H9 (cell line): Measurements from ENCODE around the gene FAM20A. TPM values are rescaled to one million over a fixed set of nuclear protein-coding genes. Genes with fewer than 3 reads are reported as not detected.

Experiments
- DNase-seq: peaks from one replicate; pipeline ENCODE4 v3.0.0-alpha.2; 2017
- H2AFZ ChIP-seq: one replicate; pipeline ENCODE4 v1.6.1; 2013; ENCODE audit warnings: mild to moderate bottlenecking, low read length, control low read depth, moderate library complexity
- H2AK5ac ChIP-seq: 2 replicates; pipeline ENCODE4 v1.6.1; 2013; ENCODE audit warnings: low read length, control low read depth, mixed read lengths; ENCODE audit not compliant: insufficient read length
- H2BK120ac ChIP-seq: one replicate; pipeline ENCODE4 v1.6.1; 2013; ENCODE audit warnings: low read depth, mild to moderate bottlenecking, low read length, control low read depth, inconsistent platforms; ENCODE audit not compliant: poor library complexity, severe bottlenecking
- H2BK12ac ChIP-seq: 2 replicates; pipeline ENCODE4 v1.6.1; 2013; ENCODE audit warnings: low read length, control low read depth, mixed read lengths, low read depth; ENCODE audit not compliant: insufficient read length
- H2BK15ac ChIP-seq: 2 replicates; pipeline ENCODE4 v1.6.1; 2013; ENCODE audit warnings: low read depth, low read length, control low read depth
- H2BK20ac ChIP-seq: one replicate; pipeline ENCODE4 v1.6.1; 2013; ENCODE audit warnings: low read depth, mild to moderate bottlenecking, low read length, control low read depth, inconsistent platforms; ENCODE audit not compliant: poor library complexity, severe bottlenecking
- H2BK5ac ChIP-seq: 2 replicates; pipeline ENCODE4 v1.6.1; 2013; ENCODE audit warnings: low read length, control low read depth, mixed read lengths; ENCODE audit not compliant: insufficient read length
- H3K14ac ChIP-seq: 2 replicates; pipeline ENCODE4 v1.6.1; 2013; ENCODE audit warnings: low read length, control low read depth; ENCODE audit not compliant: insufficient read depth
- H3K18ac ChIP-seq: 2 replicates; pipeline ENCODE4 v1.6.1; 2013; ENCODE audit warnings: low read depth, mild to moderate bottlenecking, mixed read lengths, low read length, control low read depth; ENCODE audit not compliant: insufficient read length
- H3K23ac ChIP-seq: 2 replicates; pipeline ENCODE4 v1.6.1; 2013; ENCODE audit warnings: low read length, control low read depth, mixed read lengths, low read depth; ENCODE audit not compliant: insufficient read length
- H3K23me2 ChIP-seq: 2 replicates; pipeline ENCODE4 v1.6.1; 2013; ENCODE audit warnings: low read depth, mild to moderate bottlenecking, mixed read lengths, low read length, control low read depth; ENCODE audit not compliant: insufficient read length, poor library complexity, severe bottlenecking
- H3K27ac ChIP-seq: 2 replicates; pipeline ENCODE4 v1.5.1; 2013; ENCODE audit warnings: low read length, control low read depth, mixed read lengths, low read depth; ENCODE audit not compliant: insufficient read length
- H3K27me3 ChIP-seq: 2 replicates; pipeline ENCODE4 v1.6.1; 2013; ENCODE audit warnings: low read length, control low read depth, inconsistent platforms; ENCODE audit not compliant: insufficient read depth
- H3K4ac ChIP-seq: 2 replicates; pipeline ENCODE4 v1.6.1; 2013; ENCODE audit warnings: low read depth, mild to moderate bottlenecking, control low read depth, inconsistent platforms, low read length, moderate library complexity
- H3K4me1 ChIP-seq: 2 replicates; pipeline ENCODE4 v1.6.1; 2013; ENCODE audit warnings: low read length, control low read depth, inconsistent platforms; ENCODE audit not compliant: insufficient read depth
- H3K4me2 ChIP-seq: 2 replicates; pipeline ENCODE4 v1.6.1; 2013; ENCODE audit warnings: low read length, control low read depth, mixed read lengths; ENCODE audit not compliant: insufficient read length, insufficient read depth
- H3K56ac ChIP-seq: 2 replicates; pipeline ENCODE4 v1.6.1; 2013; ENCODE audit warnings: low read depth, mild to moderate bottlenecking, mixed read lengths, low read length, control low read depth; ENCODE audit not compliant: insufficient read length
- H3K79me1 ChIP-seq: 2 replicates; pipeline ENCODE4 v1.6.1; 2013; ENCODE audit warnings: low read depth, mild to moderate bottlenecking, moderate library complexity, low read length, control low read depth, inconsistent platforms; ENCODE audit not compliant: insufficient read depth, poor library complexity, severe bottlenecking
- H3K79me2 ChIP-seq: 2 replicates; pipeline ENCODE4 v1.6.1; 2013; ENCODE audit warnings: low read length, control low read depth, inconsistent platforms; ENCODE audit not compliant: insufficient read depth
- H3K9ac ChIP-seq: 2 replicates; pipeline ENCODE4 v1.6.1; 2013; ENCODE audit warnings: low read length, control low read depth, mixed read lengths; ENCODE audit not compliant: insufficient read length; ENCODE audit errors: extremely low read depth
- H3K9me3 ChIP-seq: one replicate; pipeline ENCODE4 v1.6.1; 2013; ENCODE audit warnings: low read depth, low read length, inconsistent platforms; ENCODE audit not compliant: control insufficient read depth
- H3T11ph ChIP-seq: one replicate; pipeline ENCODE4 v1.6.1; 2013; ENCODE audit warnings: mild to moderate bottlenecking, low read length, control low read depth, inconsistent platforms
- H4K20me1 ChIP-seq: one replicate; pipeline ENCODE4 v1.6.1; 2013; ENCODE audit not compliant: control insufficient read depth, insufficient read length, insufficient read depth
- H4K5ac ChIP-seq: 2 replicates; pipeline ENCODE4 v1.6.1; 2013; ENCODE audit warnings: low read depth, mild to moderate bottlenecking, mixed read lengths, low read length, control low read depth; ENCODE audit not compliant: insufficient read length
- H4K8ac ChIP-seq: replicated peaks from 2 replicates; pipeline ENCODE4 v1.6.1; 2013; ENCODE audit warnings: low read length, control low read depth, mixed read lengths, low read depth; ENCODE audit not compliant: insufficient read length
- H4K91ac ChIP-seq: 2 replicates; pipeline ENCODE4 v1.6.1; 2013; ENCODE audit warnings: low read depth, mild to moderate bottlenecking, moderate library complexity, mixed read lengths, low read length, control low read depth; ENCODE audit not compliant: insufficient read length
- H3K27ac Mint-ChIP-seq, 3 experiments: 2 replicates in 2 of 3; 3 replicates in 1 of 3; pipeline ENCODE4 v1.8.0; 2020 to 2021; ENCODE audit warnings: mixed read lengths in 3 of 3, mild to moderate bottlenecking in 1 of 3, moderate library complexity in 1 of 3
- H3K27me3 Mint-ChIP-seq: 2 replicates; pipeline ENCODE4 v1.8.0; 2021; ENCODE audit warnings: low read depth, mild to moderate bottlenecking, moderate library complexity, mixed read lengths
- H3K36me3 Mint-ChIP-seq, 3 experiments: 2 replicates in 2 of 3; 3 replicates in 1 of 3; pipeline ENCODE4 v1.8.0; 2020 to 2021; ENCODE audit warnings: low read depth in 3 of 3, mixed read lengths in 3 of 3; ENCODE audit not compliant: insufficient read depth in 1 of 3
- H3K4me1 Mint-ChIP-seq, 2 experiments: 2 replicates each; pipeline ENCODE4 v1.8.0; 2020; ENCODE audit warnings: mixed read lengths in 2 of 2
- H3K4me3 Mint-ChIP-seq, 2 experiments: 2 replicates in 1 of 2; 3 replicates in 1 of 2; pipeline ENCODE4 v1.8.0; 2020 to 2021; ENCODE audit warnings: mild to moderate bottlenecking in 2 of 2, mixed read lengths in 2 of 2, moderate library complexity in 1 of 2
- H3K9me3 Mint-ChIP-seq, 2 experiments: 2 replicates in 1 of 2; 3 replicates in 1 of 2; pipeline ENCODE4 v1.8.0; 2020; ENCODE audit warnings: mild to moderate bottlenecking in 2 of 2, mixed read lengths in 2 of 2, moderate library complexity in 1 of 2
- WGBS: extraction: QIAGEN DNeasy Blood & Tissue Kit; methylation state at CpG from one replicate; pipeline ENCODE4 v1.1.7; 2013; ENCODE audit warnings: missing lambda C conversion rate, low lambda C conversion rate, mixed read lengths; ENCODE audit not compliant: insufficient read length; ENCODE audit errors: extremely low coverage; 5-methylcytosine and 5-hydroxymethylcytosine counted together
- total RNA-seq: library from RNA; stranded (reverse); gene quantifications from 2 replicates; pipeline ENCODE4 v1.2.1, GENCODE V29; 2021
- TF ChIP-seq, protein P1 (sequence below): fragments of 200-600 bp; sonication (generic); conservative IDR thresholded peaks from 3 replicates; pipeline ENCODE4 v1.8.0; 2021; ENCODE audit warnings: antibody characterized with exemption, mild to moderate bottlenecking

Gene FAM20A
- total RNA-seq, 1 experiment from 2014 or later, result 34.4 TPM

DNA sequence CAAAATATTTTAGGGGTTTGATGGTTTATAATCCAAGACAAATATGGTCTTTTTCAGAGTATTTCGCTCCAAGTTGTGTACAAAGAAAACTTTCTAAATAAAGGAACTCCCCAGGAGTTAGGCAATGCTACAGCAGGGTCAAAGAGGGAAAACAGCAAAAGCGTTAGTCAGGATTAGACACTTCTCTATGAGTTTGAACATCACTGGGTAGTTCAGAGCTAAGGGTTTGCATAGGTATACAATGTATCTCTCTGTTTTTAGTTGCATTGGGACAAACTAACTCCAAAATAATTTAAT is 34.8 kb downstream of the FAM20A start:
- no peak overlapping the region for H3K4me3 Mint-ChIP-seq
- Histone ChIP-seq H3K23me2 (no peaks in the 10 kb centered on the region), H4K8ac (no peak overlapping the region), H2BK120ac (no peak overlapping the region), H3K18ac (no peak overlapping the region), H2BK15ac (no peak overlapping the region), H2BK20ac (no peak overlapping the region), H3K14ac (no peak overlapping the region), H3T11ph (no peak overlapping the region), H3K4me2 (no peak overlapping the region), H3K4me1 (no peaks in the 10 kb centered on the region), H3K56ac (no peak overlapping the region), H2AK5ac (no peak overlapping the region), H2AFZ (no peak overlapping the region), H3K27ac (no peak overlapping the region), H3K79me1 (no peaks in the 10 kb centered on the region), H3K27me3 (no peaks in the 10 kb centered on the region), H3K23ac (no peak overlapping the region), H3K9ac (no peak overlapping the region), H3K9me3 (no peaks in the 10 kb centered on the region), H4K91ac (no peak overlapping the region), H3K4ac (no peak overlapping the region), H4K20me1 (no peaks in the 10 kb centered on the region), H3K79me2 (no peaks in the 10 kb centered on the region), H2BK5ac (no peak overlapping the region), H4K5ac (no peak overlapping the region), H2BK12ac (no peak overlapping the region)
- H3K27ac Mint-ChIP-seq, result no peak overlapping the region
- TF ChIP-seq, protein P1, sequence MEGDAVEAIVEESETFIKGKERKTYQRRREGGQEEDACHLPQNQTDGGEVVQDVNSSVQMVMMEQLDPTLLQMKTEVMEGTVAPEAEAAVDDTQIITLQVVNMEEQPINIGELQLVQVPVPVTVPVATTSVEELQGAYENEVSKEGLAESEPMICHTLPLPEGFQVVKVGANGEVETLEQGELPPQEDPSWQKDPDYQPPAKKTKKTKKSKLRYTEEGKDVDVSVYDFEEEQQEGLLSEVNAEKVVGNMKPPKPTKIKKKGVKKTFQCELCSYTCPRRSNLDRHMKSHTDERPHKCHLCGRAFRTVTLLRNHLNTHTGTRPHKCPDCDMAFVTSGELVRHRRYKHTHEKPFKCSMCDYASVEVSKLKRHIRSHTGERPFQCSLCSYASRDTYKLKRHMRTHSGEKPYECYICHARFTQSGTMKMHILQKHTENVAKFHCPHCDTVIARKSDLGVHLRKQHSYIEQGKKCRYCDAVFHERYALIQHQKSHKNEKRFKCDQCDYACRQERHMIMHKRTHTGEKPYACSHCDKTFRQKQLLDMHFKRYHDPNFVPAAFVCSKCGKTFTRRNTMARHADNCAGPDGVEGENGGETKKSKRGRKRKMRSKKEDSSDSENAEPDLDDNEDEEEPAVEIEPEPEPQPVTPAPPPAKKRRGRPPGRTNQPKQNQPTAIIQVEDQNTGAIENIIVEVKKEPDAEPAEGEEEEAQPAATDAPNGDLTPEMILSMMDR, result no peak
- no CpG with 5 or more reads among the region's 2 CpGs for WGBS
- no peaks in the 10 kb centered on the region for H3K9me3 Mint-ChIP-seq
- peaks cover 0 to 4% (median 0%) of the 10 kb centered on the region in 3 experiments; a peak in 2 of 7 replicates for H3K36me3 Mint-ChIP-seq
- no peak for DNase-seq
- H3K27me3 Mint-ChIP-seq, result peaks cover 2% of the 10 kb centered on the region; the same call in 1 of the 2 replicates
- H3K4me1 Mint-ChIP-seq, result no peaks in the 10 kb centered on the region
